HepG2 (cell line): ENCODE measurements around the gene CYSRT1. TPM values are rescaled to one million over a fixed set of nuclear protein-coding genes. Genes with fewer than 3 reads are reported as not detected.
A peak's percentile ranks its signal among the peaks of the same experiment; 100 is the strongest.

Source experiments
- CENPT ChIP-seq: sonication (generic); formaldehyde crosslinking; IDR thresholded peaks from 2 replicates; pipeline ENCODE4 v1.8.0; 2022; ENCODE audit warnings: low read depth, mild to moderate bottlenecking, moderate library complexity, missing genetic modification reagents
- CHCHD3 ChIP-seq: sonication (generic); formaldehyde crosslinking; IDR thresholded peaks from 2 replicates; pipeline ENCODE4 v1.8.0; 2022; ENCODE audit warnings: mild to moderate bottlenecking, missing genetic modification reagents, moderate library complexity
- ETV6 ChIP-seq: sonication (generic); formaldehyde crosslinking; conservative IDR thresholded peaks from 2 replicates; pipeline ENCODE4 v1.4.0; 2020; ENCODE audit warnings: missing genetic modification reagents
- GATA4 ChIP-seq: sonication (generic); IDR thresholded peaks from 2 replicates; pipeline ENCODE4 v1.6.1; 2016; ENCODE audit warnings: antibody characterized with exemption, low read depth, borderline replicate concordance
- GPN1 ChIP-seq: sonication (generic); formaldehyde crosslinking; IDR thresholded peaks from 2 replicates; pipeline ENCODE4 v1.5.1; 2020; ENCODE audit warnings: missing genetic modification reagents, borderline replicate concordance
- HOXA9 ChIP-seq: sonication (generic); formaldehyde crosslinking; IDR thresholded peaks from 2 replicates; pipeline ENCODE4 v1.8.1; 2022; ENCODE audit warnings: missing genetic modification reagents, mild to moderate bottlenecking, moderate library complexity, borderline replicate concordance
- MEIS2 ChIP-seq: sonication (generic); formaldehyde crosslinking; IDR thresholded peaks from 2 replicates; pipeline ENCODE4 v1.9.0; 2021; ENCODE audit warnings: mild to moderate bottlenecking, missing genetic modification reagents
- MYNN ChIP-seq: sonication (generic); formaldehyde crosslinking; IDR thresholded peaks from 2 replicates; pipeline ENCODE4 v1.4.0; 2020; ENCODE audit warnings: mild to moderate bottlenecking, low read depth, missing genetic modification reagents
- PRMT3 ChIP-seq: sonication (generic); formaldehyde crosslinking; IDR thresholded peaks from 2 replicates; pipeline ENCODE4 v1.8.1; 2022; ENCODE audit warnings: low read depth, mild to moderate bottlenecking, moderate library complexity, missing genetic modification reagents, borderline replicate concordance
- TAF15 ChIP-seq: fragments of 200-400 bp; formaldehyde crosslinking; IDR thresholded peaks from one replicate; pipeline ENCODE4 v1.6.1; 2018; ENCODE audit warnings: mild to moderate bottlenecking, low read depth, low read length; ENCODE audit not compliant: poor library complexity, severe bottlenecking
- ZFP41 ChIP-seq: sonication (generic); formaldehyde crosslinking; IDR thresholded peaks from 2 replicates; pipeline ENCODE4 v1.4.0; 2020; ENCODE audit warnings: mild to moderate bottlenecking, missing genetic modification reagents, borderline replicate concordance
- ZNF251 ChIP-seq: sonication (generic); formaldehyde crosslinking; IDR thresholded peaks from 2 replicates; pipeline ENCODE4 v1.9.0; 2021; ENCODE audit warnings: mild to moderate bottlenecking, missing genetic modification reagents
- ZNF264 ChIP-seq: sonication (generic); formaldehyde crosslinking; IDR thresholded peaks from 2 replicates; pipeline ENCODE4 v1.4.0; 2020; ENCODE audit warnings: missing genetic modification reagents
- ZNF337 ChIP-seq: sonication (generic); formaldehyde crosslinking; IDR thresholded peaks from 2 replicates; pipeline ENCODE4 v1.5.1; 2020; ENCODE audit warnings: missing genetic modification reagents, low read depth, mild to moderate bottlenecking, borderline replicate concordance
- ZNF367 ChIP-seq: sonication (generic); formaldehyde crosslinking; IDR thresholded peaks from 2 replicates; pipeline ENCODE4 v1.4.0; 2020; ENCODE audit warnings: missing genetic modification reagents, borderline replicate concordance
- ZNF589 ChIP-seq: sonication (generic); formaldehyde crosslinking; conservative IDR thresholded peaks from 2 replicates; pipeline ENCODE4 v1.8.0; 2022; ENCODE audit warnings: mild to moderate bottlenecking, moderate library complexity, missing genetic modification reagents
- ZNF646 ChIP-seq: sonication (generic); formaldehyde crosslinking; IDR thresholded peaks from 2 replicates; pipeline ENCODE4 v1.9.0; 2021; ENCODE audit warnings: mild to moderate bottlenecking, missing genetic modification reagents
- ZNF777 ChIP-seq: sonication (generic); formaldehyde crosslinking; IDR thresholded peaks from 2 replicates; pipeline ENCODE4 v1.4.0; 2020; ENCODE audit warnings: missing genetic modification reagents
- ZXDC ChIP-seq: sonication (generic); formaldehyde crosslinking; IDR thresholded peaks from 2 replicates; pipeline ENCODE4 v1.5.0; 2020; ENCODE audit warnings: mild to moderate bottlenecking, missing genetic modification reagents
- polyA plus RNA-seq, 8 experiments: library from polyadenylated mRNA; depleted of rRNA in 3 of 8; stranded (reverse) in 7 of 8; unstranded in 1 of 8; fragments of >200 nt; fragmentation: Illumina TruSeq in 4 of 8; extraction: Trizol in 4 of 8; gene quantifications; 2 replicates each; pipeline versions ENCODE4 v1.2.1 to v1.2.3, GENCODE V29; 2011 to 2016; ENCODE audit warnings: low read depth in 4 of 8, missing spikeins in 1 of 8, mixed read lengths in 1 of 8; ENCODE audit not compliant: insufficient read depth in 1 of 8
- total RNA-seq, 5 experiments: library from RNA; depleted of rRNA; stranded (reverse); fragments of >200 nt; fragmentation: Illumina TruSeq; extraction: Trizol; gene quantifications; 2 replicates each; pipeline ENCODE4 v1.2.3, GENCODE V29; 2016; ENCODE audit warnings: low read depth in 1 of 5

CYSRT1 gene
- total and polyA plus RNA-seq, 2 of the 13 experiments (the other 11 are each of a cell fraction or from before 2014, with no cell fraction given), result 1.5 to 2.1 TPM

GRCh38 chr9:137200311-137201204, 24.4 kb upstream of the CYSRT1 start, which contains the start of gene TPRN (continued):
- TF ChIP-seq MEIS2 (CRISPR knock-in tag), result peak; percentile 37; the same call in 1 of the 2 replicates
- 0 out of 2 replicates have a peak, but pooled peaks have one; percentile 23 for TF ChIP-seq ZXDC (CRISPR knock-in tag)
- no peak; the same call in 1 of the 2 replicates for TF ChIP-seq ZNF367 (CRISPR knock-in tag)
- TF ChIP-seq GATA4, result 0 out of 2 replicates have a peak, but pooled peaks have one; percentile 15
- peak; percentile 33 for TF ChIP-seq TAF15
- TF ChIP-seq PRMT3 (CRISPR knock-in tag), result no peak
- peak; percentile 87 for TF ChIP-seq ZNF264 (CRISPR knock-in tag)
- no peak for TF ChIP-seq GPN1 (CRISPR knock-in tag)
- no peak for TF ChIP-seq ZNF646 (CRISPR knock-in tag)
- peak; percentile 78; the same call in 1 of the 2 replicates for TF ChIP-seq ZFP41 (CRISPR knock-in tag)
- TF ChIP-seq ETV6 (CRISPR knock-in tag), result no peak
- 0 out of 2 replicates have a peak, but pooled peaks have one; percentile 51 for TF ChIP-seq ZNF337
- 0 out of 2 replicates have a peak, but pooled peaks have one; percentile 37 for TF ChIP-seq ZNF251 (CRISPR knock-in tag)
- TF ChIP-seq ZNF589 (CRISPR knock-in tag), result peak; percentile 67; the same call in 1 of the 2 replicates
- no peak for TF ChIP-seq MYNN (CRISPR knock-in tag)
- TF ChIP-seq CENPT (CRISPR knock-in tag), result peak; percentile 48; the same call in 1 of the 2 replicates
- TF ChIP-seq ZNF777 (CRISPR knock-in tag), result peak; percentile 30; the same call in 1 of the 2 replicates
- peak; percentile 52; the same call in 1 of the 2 replicates for TF ChIP-seq HOXA9
- no peak for TF ChIP-seq CHCHD3
